Endothelial cell of umbilical vein (primary cell): Measurements from ENCODE around the gene PTPDC1.

Experiments used
- EZH2 ChIP-seq: IDR thresholded peaks from 2 replicates; pipeline ENCODE4 v1.6.1; 2012; ENCODE audit warnings: borderline replicate concordance, low read depth, mild to moderate bottlenecking, moderate library complexity, low read length, inconsistent platforms; ENCODE audit not compliant: severe bottlenecking
- POLR2A ChIP-seq: IDR thresholded peaks from 2 replicates; pipeline ENCODE4 v1.6.1; 2012; ENCODE audit warnings: low read depth, mild to moderate bottlenecking, control low read depth, low read length
- POLR2AphosphoS5 ChIP-seq: IDR thresholded peaks from 2 replicates; pipeline ENCODE4 v1.6.1; 2012; ENCODE audit warnings: low read depth, mild to moderate bottlenecking, control low read depth, low read length, moderate library complexity; ENCODE audit not compliant: insufficient read depth
- TF ChIP-seq, protein P1 (sequence below), 2 donors: IDR thresholded peaks; 1 replicate in 1 of 2; 2 replicates in 1 of 2; pipeline ENCODE4 v1.5.1; 2011; ENCODE audit warnings: low read length in 2 of 2, mild to moderate bottlenecking in 2 of 2, moderate library complexity in 2 of 2, control low read depth in 1 of 2, inconsistent platforms in 1 of 2, low read depth in 1 of 2; ENCODE audit not compliant: insufficient read depth in 1 of 2; ENCODE audit errors: extremely low read depth in 1 of 2

DNA sequence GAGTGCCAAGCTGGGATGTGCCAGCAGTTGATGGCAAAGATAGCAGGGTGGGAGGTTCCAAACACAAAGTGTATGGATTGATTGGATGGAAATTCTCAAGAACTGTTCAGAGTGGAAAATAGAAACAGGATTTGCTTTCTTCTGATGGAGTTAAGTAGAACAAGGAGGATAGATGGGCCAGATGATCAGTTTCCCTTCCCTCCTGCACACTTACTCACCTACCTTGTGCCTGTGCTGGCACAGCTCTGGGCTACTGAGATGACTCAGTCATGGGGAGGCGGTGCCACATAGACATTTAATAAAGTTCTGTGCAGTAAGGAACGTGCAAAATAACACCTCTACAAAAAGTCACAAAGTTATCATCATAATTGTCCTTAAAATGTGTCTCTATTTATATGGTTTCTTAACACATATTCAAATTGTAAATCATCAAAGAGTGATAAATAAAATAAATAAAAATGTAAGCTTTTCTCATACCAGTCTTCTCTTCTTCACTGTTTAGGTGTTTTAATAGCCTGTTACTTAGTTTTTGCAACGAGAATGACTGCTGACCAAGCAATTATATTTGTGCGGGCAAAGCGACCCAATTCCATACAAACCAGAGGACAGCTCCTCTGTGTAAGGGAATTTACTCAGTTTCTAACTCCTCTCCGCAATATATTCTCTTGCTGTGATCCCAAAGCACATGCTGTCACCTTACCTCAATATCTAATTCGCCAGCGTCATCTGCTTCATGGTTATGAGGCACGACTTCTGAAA, 12.7 kb downstream of the PTPDC1 start:
- TF ChIP-seq, protein P1, sequence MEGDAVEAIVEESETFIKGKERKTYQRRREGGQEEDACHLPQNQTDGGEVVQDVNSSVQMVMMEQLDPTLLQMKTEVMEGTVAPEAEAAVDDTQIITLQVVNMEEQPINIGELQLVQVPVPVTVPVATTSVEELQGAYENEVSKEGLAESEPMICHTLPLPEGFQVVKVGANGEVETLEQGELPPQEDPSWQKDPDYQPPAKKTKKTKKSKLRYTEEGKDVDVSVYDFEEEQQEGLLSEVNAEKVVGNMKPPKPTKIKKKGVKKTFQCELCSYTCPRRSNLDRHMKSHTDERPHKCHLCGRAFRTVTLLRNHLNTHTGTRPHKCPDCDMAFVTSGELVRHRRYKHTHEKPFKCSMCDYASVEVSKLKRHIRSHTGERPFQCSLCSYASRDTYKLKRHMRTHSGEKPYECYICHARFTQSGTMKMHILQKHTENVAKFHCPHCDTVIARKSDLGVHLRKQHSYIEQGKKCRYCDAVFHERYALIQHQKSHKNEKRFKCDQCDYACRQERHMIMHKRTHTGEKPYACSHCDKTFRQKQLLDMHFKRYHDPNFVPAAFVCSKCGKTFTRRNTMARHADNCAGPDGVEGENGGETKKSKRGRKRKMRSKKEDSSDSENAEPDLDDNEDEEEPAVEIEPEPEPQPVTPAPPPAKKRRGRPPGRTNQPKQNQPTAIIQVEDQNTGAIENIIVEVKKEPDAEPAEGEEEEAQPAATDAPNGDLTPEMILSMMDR (IDR thresholded peaks at IDR 0.05; ENCODE audit: extremely low read depth in 1 of 2, insufficient read depth in 1 of 2, low read depth in 1 of 2, low read length in 2 of 2): no peak
- TF ChIP-seq POLR2A (no peak), EZH2 (no peak), POLR2AphosphoS5 (no peak)
